GM19372 (cell line): ENCODE results near the gene LGALS4.
A peak's percentile ranks its signal among the peaks of the same experiment; 100 is the strongest.
"Not testable (repeated sequence)": the region's sequence is repeated elsewhere in the genome, so short reads cannot be mapped to it uniquely, and the experiment has no call there.

ENCODE experiments used
- ATAC-seq: cut with Tn5 transposase; IDR thresholded peaks from one replicate; pipeline ENCODE4 v1.9.1; 2021; ENCODE audit warnings: mild to moderate bottlenecking, low read depth, moderate library complexity; ENCODE audit not compliant: unreplicated experiment

Gene LGALS4

GRCh38 chr19:38774181-38774950 lies 38.4 kb downstream of the LGALS4 start:
- ATAC-seq, result no peak

- no peak for ATAC-seq
Measured at GRCh38 chr19:38773469-38774177, 39.1 kb downstream of the LGALS4 start, which contains the start of gene LGALS7. Gene LGALS7, minus strand, starts transcription at chr19:38773517. Its CDS starts 25 bp downstream, at chr19:38773492.

DNA sequence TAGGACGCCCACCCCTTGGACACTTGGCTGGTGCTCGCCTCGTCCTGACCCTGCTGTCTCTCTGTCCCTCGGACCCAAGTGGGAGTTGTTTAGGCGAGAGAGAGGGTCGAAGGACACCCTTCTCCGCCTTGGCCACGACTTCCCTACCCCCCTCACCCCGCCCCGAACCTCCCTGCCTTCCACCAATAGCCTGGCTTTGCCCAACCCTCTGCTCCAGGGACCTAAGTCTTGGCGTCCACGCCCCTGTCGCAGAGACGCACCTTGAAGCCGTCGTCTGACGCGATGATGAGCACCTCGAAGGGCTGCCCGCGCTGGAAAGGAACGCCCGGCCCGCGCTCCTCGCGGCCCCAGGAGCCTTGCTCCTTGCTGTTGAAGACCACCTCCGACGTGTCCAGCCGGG lies 41.2 kb downstream of the LGALS4 start:
- not testable (repeated sequence) for ATAC-seq

GRCh38 chr19:38770949-38771275 lies 41.8 kb downstream of the LGALS4 start:
- ATAC-seq, result not testable (repeated sequence)

DNA sequence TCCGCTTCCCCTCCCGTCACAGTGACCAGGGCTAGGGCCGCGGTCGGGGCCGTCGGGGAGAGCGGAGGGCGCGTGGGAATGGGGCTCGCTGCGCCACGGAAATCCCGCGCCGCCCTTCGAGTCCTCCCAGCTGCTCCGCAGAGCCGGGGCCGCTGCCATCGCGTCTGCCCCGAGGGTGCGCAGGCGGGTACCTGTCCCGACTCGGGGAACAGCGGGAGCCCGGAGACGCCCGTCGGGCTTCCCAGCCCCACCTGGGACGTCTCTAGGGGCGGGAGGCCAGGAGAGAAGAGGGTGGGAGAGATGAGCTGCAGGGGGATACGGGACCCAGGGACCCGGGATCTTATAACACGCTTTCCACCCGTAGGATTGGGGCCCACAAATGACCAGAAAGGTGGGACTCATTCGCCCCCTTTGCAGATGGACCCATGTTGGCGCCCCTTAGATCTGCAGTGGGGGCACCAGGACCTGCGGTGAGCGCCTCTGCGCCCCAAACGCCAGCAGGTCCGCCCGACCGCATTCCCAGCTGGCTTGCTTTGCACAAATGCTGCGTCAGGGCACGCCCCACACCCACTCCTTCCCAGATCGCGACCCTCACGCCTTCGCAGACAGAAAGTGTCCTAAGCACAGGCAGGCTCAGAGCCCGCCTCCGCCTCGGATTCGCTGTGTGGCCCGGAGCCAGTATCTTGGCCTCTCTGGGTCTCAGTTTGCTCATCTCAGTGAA lies 42.4 kb downstream of the LGALS4 start:
- peak; percentile 10 for ATAC-seq

DNA sequence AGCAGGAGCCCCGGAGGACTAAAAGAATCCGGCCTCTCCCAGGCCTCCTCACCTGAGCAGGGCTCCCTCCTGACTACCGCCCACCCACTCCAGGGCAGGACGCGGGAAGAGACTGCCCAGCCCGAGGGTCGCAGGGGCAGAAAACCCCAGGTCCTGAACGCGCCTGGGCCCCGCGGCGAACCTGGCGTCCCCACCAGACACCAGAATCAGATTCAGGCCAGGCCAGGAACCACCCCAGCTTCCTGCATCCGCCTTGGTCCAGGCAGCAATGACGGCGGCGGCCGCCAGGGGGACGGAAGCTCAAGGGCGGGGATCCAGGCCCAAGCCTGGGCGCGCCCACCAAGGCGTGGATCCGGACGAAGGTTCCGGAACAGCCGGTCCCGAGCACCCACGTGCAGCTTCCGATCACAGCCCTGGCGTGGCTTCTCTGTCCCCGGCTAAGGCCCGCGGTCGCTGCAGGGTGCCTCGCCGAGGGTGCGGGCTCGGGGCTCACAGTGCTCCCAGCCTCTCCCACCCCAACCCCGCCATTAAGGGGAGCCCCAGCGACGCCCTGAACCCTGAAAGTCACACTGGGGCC lies 43.0 kb downstream of the LGALS4 start:
- ATAC-seq, result peak; percentile 72

- no peak for ATAC-seq
Measured at GRCh38 chr19:38766276-38767047, 46.3 kb downstream of the LGALS4 start.

DNA sequence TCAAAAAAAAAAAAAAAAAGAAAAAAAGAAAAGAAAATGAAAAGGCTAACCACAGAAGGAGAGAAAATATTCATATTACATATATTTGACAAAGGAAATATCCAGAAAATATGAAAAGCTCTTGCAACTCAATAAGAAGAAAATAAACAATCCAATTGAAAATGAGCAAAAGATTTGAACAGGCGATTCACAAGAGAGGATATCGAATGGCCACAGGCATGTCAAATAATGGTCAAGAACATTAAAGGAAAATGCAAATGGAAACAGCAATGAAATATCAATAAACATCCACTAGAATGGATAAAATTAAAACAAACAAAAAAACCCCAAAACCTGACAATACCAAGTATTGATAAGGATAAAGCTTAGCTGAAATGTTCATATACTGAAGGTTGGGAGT lies 47.5 kb downstream of the LGALS4 start:
- ATAC-seq, result no peak

DNA sequence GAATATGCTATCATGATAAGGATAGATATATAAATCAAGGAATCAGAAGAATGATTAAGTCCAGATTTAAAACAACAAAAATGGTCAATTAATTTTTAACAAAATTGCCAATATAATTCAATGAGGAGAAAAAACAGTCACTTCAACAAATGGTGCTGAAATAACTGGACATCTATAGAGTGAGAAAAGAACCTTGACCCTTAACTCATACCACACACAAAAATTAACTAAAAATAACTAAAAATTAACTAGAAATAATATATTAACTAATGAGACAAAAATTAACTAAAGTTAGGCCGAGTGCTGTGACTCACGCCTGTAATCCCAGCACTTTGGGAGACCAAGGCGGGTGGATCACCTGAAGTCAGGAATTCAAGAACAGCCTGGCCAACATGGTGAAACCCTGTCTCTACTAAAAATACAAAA lies 48.9 kb downstream of the LGALS4 start:
- ATAC-seq, result no peak

- ATAC-seq, result not testable (repeated sequence)
Measured at GRCh38 chr19:38761884-38762389, 50.8 kb downstream of the LGALS4 start.

GRCh38 chr19:38760805-38761517 lies 51.8 kb downstream of the LGALS4 start:
- ATAC-seq, result not testable (repeated sequence)

DNA sequence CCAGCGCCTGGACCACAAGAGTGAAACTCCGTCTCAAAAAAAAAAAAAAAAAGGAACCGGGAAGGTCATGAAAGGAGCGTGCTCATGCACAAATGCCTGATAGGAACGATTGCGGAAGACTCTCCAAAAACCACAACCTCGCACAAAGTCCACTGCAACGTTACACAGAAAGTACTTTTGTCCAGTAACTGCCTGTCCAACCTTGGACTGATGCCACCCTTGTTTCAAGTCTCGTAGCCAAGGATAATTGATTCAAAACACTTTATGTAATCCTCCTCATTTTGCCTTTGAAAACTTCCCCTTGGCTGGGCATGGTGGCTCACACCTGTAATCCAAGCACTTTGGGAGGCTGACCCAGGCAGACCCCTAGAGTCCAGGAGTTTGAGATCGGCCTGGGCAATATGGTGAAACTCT lies 53.1 kb downstream of the LGALS4 start:
- ATAC-seq, result no peak

DNA sequence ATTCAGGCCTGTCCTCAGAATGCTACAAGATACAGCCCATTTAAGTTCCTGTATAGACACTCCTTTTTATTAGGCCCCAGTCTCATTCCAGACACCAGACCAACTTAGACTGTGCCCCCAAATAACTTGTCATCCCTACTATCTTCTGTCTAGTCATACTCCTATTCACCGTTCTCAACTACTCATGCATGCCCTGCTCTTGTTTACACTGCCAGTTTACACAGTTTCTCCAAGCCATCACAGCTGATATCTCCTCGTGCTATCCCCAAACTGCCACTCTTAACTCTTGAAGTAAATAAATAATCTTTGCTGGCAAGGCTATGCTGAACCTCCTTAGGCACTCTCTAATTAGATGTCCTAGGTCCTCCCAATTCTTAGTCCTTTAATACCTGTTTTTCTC lies 58.5 kb downstream of the LGALS4 start:
- ATAC-seq, result not testable (repeated sequence)

- ATAC-seq, result not testable (repeated sequence)
Measured at GRCh38 chr19:38753783-38754182, 59.0 kb downstream of the LGALS4 start.
